ENCODE data around the gene STRA6.

The STRA6 gene

GRCh38 chr15:74207652-74208440 lies 5.3 kb upstream of the STRA6 start:
- DNase-seq = no peak

GRCh38 chr15:74206801-74207281 lies 4.3 kb upstream of the STRA6 start:
- no peak for DNase-seq

- DNase-seq = no peak
These were observed 3.0 kb upstream of the STRA6 start for GRCh38 chr15:74205582-74205947.

GRCh38 chr15:74203914-74204431 lies 1.4 kb upstream of the STRA6 start:
- no peak for DNase-seq

- DNase-seq = no peak
These were observed 722 bp downstream of the STRA6 start for GRCh38 chr15:74201710-74202420.

GRCh38 chr15:74200871-74201419 lies 1.6 kb downstream of the STRA6 start:
- no peak for DNase-seq

GRCh38 chr15:74200412-74200815 lies 2.2 kb downstream of the STRA6 start:
- DNase-seq = no peak

GRCh38 chr15:74199297-74199652 lies 3.3 kb downstream of the STRA6 start:
- DNase-seq = no peak

- no peak for DNase-seq
These were observed 5.2 kb downstream of the STRA6 start for GRCh38 chr15:74197176-74197965.

- no peak for DNase-seq
These were observed 6.4 kb downstream of the STRA6 start for GRCh38 chr15:74196175-74196574.

- DNase-seq = no peak
These were observed 7.7 kb downstream of the STRA6 start for GRCh38 chr15:74194572-74195559.

GRCh38 chr15:74193905-74194304 lies 8.7 kb downstream of the STRA6 start:
- no peak for DNase-seq

GRCh38 chr15:74193299-74193718 lies 9.3 kb downstream of the STRA6 start:
- no peak for DNase-seq

GRCh38 chr15:74192751-74193150 lies 9.8 kb downstream of the STRA6 start:
- no peak for DNase-seq

GRCh38 chr15:74191798-74192197 lies 10.8 kb downstream of the STRA6 start:
- DNase-seq = no peak

GRCh38 chr15:74188216-74188615 lies 14.4 kb downstream of the STRA6 start:
- DNase-seq = no peak

- no peak for DNase-seq
These were observed 16.8 kb downstream of the STRA6 start for GRCh38 chr15:74185710-74186348.

GRCh38 chr15:74184582-74185091 lies 17.9 kb downstream of the STRA6 start:
- no peak for DNase-seq

GRCh38 chr15:74182131-74182530 lies 20.5 kb downstream of the STRA6 start:
- DNase-seq = no peak

GRCh38 chr15:74180881-74181602 lies 21.5 kb downstream of the STRA6 start:
- no peak for DNase-seq

Data from CD4-positive, alpha-beta T cell treated with Interleukin-4 for 4 hours (primary cell).